ENCODE measurements around the gene CFAP43.

- no peak for TF ChIP-seq EP300 (IDR thresholded peaks at IDR 0.05)
- TF ChIP-seq CTCF (IDR thresholded peaks at IDR 0.05) = no peak
- no peak for TF ChIP-seq POLR2A (IDR thresholded peaks at IDR 0.05; ENCODE audit: low read depth)
- TF ChIP-seq POLR2AphosphoS5 (IDR thresholded peaks at IDR 0.05) = no peak
These were observed 118.7 kb downstream of the CFAP43 start for GRCh38 chr10:104113376-104113956.

All from esophagus muscularis mucosa (tissue), 4 donors.